PFSK-1 (cell line): ENCODE measurements around the gene TSPAN13.

Experiments
- FOXP2 ChIP-seq: optimal IDR thresholded peaks from 2 replicates; pipeline ENCODE3; 2011; ENCODE audit warnings: borderline replicate concordance, control low read depth, inconsistent platforms; ENCODE audit not compliant: insufficient read depth; ENCODE audit errors: extremely low read length, extremely low read depth
- POLR2AphosphoS5 ChIP-seq: IDR thresholded peaks from 2 replicates; pipeline ENCODE4 v1.6.1; 2012; ENCODE audit warnings: low read depth, mild to moderate bottlenecking, control low read depth, low read length, moderate library complexity
- REST ChIP-seq, 2 experiments: IDR thresholded peaks; 2 replicates each; pipeline versions ENCODE4 v1.6.1 to v1.8.0; 2011 to 2012; ENCODE audit warnings: low read depth in 2 of 2, low read length in 2 of 2, control low read depth in 1 of 2, inconsistent platforms in 1 of 2, mild to moderate bottlenecking in 1 of 2, moderate library complexity in 1 of 2; ENCODE audit not compliant: insufficient read depth in 1 of 2
- SIN3A ChIP-seq: IDR thresholded peaks from 2 replicates; pipeline ENCODE4 v1.6.1; 2012; ENCODE audit warnings: mild to moderate bottlenecking, low read length, moderate library complexity, borderline replicate concordance; ENCODE audit not compliant: insufficient read depth
- TAF1 ChIP-seq: IDR thresholded peaks from 2 replicates; pipeline ENCODE4 v1.6.1; 2012; ENCODE audit warnings: low read length, control low read depth, borderline replicate concordance; ENCODE audit not compliant: insufficient read depth

DNA sequence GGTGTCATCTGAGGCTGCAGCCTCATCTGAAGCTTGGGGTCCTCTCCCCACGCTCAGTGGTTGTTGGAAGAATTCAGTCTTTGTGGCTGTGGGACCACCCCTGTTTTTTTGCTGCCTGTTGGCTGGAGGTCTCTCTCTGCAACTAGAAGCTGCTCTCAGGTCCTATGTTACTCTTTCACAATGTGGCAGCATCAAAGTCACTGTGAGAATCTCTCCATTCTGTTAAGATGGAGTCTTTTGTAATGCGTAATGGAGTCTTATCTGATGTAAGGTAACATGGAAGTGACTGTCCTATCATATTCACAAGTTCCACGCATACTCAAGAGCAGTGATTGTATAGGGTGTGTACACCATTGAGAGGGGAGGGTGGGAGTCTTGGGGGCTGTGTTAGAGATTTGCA is 24.9 kb downstream of the TSPAN13 start:
- no peak for TF ChIP-seq REST (IDR thresholded peaks at IDR 0.05; ENCODE audit: insufficient read depth in 1 of 2, low read depth in 2 of 2, low read length in 2 of 2)
- no peak for TF ChIP-seq TAF1
- TF ChIP-seq POLR2AphosphoS5 = no peak
- TF ChIP-seq SIN3A = no peak
- TF ChIP-seq FOXP2 = no peak
